GM11168 (cell line): ENCODE results near the gene CORO2B.

ENCODE experiments used
- in situ Hi-C: fragments of 300-500 bp; cut with MboI; formaldehyde crosslinking; loops from one replicate; pipeline ENCODE4 v1.12.0; 2022; ENCODE audit warnings: low sequenced_read_pairs; ENCODE audit not compliant: unreplicated experiment

CORO2B gene

DNA sequence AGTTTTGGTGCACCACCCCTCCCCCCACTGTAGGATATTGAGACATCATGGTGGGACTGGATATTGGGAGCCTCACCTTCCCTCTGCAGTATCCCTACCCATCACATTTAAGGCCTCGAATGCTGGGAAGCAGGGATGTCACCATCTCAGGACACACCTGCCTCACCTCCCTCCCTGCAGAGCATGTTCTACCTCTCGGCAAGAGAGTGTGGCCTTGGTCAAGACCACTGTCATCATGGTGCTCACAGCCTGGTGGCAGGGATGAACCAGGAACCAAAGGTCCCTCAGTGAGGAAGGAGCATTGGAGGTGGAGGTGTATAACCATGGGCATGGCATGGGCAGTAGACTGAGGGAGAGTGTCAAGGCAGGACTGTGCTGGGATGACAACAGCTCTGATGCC is 104.8 kb downstream of the CORO2B start:
- in situ Hi-C loops = no loop called here

DNA sequence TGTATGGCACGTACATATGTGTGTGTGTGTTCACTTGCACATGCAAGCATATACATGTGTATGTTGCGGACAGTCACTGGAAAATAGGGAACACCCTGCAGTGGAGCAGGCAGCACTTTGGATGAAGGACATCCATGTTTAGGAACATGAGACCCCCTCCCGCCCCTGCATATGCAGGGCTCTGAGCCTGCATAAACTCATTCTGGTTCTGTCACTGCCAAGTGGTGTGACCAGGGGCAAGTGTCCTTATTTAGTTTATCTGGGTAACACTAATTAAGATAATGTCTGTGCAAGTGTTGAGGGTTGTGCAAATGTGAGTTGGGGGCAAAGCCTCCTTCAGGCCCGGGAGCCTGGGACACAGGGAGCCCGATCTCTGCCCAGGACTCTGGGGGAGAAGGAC is 105.7 kb downstream of the CORO2B start:
- in situ Hi-C loops = no loop called here

DNA sequence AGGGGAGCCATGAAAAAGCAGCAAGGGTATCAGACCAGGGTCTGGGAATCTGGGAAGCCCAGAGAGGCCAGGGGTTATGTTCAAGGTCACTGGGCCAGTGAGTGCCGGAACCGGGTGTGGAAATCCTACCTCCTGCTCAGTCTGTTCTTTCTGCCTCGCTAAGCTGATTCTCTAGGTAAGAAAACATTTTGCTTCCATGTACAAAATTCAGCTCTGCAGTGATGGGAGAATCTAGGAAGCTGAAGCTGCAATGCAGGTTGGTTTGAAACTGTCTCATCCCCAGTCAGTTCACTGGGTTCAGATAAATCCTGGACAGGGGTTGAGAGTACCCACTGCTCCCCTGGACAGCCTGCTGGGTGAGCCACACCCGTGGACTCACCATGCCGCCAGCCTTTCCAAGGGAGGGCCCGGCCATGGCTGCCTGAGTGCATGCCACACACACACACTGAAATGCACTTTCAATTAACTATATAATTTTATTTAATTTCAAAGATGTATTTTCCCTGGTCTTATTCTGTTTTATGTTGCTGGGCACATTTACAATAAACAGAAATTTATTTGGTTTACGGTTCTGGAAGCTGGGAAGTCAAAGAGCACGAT is 108.4 kb downstream of the CORO2B start:
- in situ Hi-C loops = no loop called here

DNA sequence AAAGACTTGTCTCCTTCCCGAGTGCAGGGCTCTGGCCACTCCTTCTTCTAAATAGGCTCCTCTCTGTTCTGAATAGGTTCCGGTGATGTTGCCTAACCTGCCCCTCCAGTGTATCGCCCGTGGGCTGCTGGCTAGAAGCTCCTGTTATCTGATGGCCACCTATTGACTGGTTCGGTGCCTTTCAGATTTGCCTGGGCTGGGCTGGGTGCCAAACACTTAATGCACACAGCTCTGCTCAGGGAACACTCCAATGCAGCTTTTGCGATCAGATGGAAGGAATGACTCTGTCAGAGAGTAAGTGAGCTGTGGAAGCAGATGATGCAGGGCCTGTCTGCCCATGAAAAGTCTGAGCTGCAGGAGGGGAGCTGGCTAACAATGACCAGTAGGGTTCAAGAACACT is 112.9 kb downstream of the CORO2B start:
- in situ Hi-C loops = no loop called here

DNA sequence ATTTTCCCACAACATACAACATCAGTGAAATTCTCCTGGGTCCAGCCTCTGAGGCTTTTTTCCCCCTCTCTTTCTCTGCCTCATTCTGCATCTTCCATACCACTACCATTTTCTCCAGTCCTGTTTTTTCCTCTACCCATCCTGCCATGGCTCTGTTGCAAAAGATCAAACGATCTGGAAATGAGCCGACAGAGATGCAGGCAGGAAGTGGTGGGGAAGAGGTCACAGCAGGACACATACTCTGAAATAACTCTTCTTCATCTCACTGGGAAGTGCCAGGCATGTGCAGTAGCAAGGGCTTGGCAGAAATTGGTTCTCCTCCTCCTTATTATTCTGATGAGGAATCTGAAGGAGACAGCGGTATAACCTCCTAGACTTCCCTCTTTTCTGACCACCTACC is 114.3 kb downstream of the CORO2B start:
- in situ Hi-C loops = no loop called here

DNA sequence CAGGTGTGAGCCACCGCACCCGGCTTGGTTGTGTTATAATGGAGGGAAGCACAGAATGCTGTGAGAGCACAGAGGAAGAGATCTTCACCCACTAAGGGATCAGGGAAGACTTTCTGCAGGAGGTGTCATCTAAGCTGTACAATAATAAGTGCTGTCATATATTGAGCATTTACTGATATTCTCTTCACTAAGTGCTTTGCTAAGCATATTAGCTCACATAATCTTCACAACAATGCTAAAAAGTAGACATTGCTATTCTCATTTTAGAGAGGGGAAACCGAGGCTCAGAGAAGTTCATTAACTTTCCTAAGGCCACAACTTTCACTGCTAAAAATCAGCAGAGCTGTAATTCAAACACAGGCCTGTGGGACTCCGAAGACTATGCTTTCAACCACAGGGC is 115.3 kb downstream of the CORO2B start:
- in situ Hi-C loops = no loop called here

DNA sequence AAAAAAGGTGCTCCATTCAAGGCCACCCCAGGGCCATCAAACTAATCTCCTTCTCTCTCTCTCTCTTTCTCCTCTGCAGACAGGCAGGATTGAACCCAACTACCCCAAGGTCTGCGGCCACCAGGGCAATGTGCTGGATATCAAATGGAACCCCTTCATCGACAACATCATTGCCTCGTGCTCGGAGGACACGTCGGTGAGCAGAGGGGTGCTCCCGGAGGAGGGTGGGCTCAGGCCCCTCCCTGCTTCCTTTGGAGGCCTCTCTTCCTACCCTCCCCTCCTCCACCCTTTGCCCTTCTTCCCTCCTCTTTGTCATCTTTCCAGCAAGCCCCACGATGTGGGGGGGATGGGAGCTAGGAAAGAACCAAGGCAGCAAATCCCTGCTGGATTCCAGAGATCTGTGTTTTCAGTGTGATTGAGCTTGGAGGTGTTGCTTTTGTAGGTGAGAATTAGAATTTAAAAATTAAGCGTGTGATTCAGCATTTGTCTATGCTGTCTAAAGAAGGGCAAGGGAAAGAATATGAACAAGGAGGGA is 116.3 kb downstream of the CORO2B start:
- in situ Hi-C loops = no loop called here

DNA sequence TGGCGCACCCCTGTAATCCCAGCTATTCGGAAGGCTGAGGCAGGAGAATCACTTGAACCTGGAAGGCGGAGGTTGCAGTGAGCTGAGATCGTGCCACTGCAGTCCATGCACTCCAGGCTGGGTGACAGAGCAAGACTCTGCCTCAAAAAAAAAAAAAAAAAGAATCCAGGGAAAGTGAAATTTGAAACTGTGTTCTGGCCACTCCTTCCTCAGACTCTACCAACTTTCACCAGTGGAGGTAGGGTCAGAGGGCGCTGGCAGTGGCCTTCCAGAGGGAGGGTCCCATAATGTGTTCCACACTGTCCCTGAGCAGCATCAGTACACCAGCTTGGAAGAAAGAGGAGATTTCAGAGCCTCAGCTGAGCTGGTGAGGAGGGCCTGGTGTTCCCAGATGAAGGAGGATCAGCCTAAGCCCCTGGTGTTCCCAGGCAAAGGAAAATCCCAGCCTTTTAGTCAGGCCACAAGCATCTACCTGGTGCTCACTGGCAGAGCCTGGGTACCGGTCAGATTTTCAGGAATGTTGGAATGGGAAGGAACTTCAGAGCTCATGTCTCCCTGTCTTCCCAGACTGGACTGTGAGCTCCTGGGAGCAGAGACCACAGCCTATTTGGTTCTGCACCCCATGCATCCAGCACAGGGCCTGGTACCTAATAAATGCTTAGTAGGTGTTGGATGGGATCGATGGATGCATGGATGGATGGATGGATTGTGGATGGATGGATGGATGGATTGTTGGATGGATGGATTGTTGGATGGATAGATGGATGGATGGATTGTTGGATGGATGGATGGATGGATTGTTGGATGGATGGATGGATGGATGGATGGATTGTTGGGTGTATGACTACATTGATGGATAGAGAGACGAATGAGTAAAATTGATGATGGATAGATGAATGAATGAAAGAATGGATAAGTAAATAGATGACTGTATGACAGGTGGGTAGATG is 117.9 kb downstream of the CORO2B start:
- in situ Hi-C loops = no loop called here

DNA sequence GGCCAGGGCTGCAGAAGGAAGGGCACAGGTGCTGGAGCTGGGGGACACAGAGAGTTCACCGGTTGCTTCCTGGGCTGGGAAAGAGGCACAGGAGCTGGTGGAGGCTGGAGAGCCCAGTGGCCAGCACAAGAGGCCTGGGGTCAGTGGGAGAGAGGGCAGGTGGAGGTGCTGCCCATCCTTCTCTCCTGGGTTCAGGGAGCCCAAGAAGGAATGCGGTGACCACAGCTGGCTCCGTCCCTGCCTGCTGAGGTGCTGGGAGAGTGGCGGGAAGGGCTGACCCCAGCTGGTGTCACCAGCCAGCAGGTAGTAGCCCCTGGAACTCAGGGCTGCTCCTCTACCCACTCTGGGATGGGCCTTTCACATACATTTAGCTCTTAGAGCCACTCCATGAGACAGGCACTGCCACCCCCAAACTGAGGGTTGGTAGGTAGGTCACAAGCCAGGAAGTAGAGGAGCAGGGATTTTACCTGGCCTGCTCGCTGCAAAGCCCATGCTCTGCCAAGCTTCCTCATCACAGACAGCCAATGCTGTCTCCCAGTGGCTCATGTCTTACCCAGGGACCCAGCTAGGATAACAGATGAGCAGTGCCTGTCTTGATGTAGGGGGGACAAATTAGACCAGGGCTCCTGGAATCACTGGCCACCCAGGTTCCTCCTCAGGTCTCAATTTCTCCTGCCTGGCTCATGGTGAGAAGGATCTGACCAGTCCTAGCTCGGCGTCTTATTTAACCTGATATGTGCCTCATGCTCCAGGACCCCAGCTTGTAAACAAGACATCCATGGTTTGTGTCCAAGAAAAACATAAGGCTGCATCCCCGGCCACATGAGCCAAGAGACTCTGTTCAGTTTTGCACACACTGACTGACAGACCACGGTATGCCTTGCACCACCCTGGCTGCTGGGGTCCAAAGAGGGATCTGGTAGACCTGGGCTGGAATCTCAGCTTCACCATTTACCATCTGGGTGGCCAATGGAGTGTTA is 119.2 kb downstream of the CORO2B start:
- in situ Hi-C loops = no loop called here

DNA sequence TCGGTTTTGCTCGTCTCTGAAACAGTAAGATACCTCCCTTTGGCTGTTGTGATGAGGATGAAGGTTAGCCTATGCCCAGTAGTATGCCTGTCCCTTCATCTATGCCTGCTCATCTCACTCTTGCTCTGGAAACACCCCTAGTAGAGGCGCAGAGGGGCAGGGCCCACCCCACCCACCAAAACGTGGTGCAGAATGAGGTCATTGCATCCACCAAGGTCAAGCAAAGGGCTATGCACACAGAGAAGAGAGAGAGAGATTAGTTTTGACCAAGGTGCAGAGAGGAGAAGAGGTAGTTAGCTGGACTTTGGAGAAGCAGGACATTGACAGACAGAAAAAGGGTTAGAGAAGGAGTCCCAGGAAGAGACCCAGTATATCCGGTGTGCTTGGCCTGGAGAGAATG is 119.9 kb downstream of the CORO2B start:
- in situ Hi-C loops = no loop called here

DNA sequence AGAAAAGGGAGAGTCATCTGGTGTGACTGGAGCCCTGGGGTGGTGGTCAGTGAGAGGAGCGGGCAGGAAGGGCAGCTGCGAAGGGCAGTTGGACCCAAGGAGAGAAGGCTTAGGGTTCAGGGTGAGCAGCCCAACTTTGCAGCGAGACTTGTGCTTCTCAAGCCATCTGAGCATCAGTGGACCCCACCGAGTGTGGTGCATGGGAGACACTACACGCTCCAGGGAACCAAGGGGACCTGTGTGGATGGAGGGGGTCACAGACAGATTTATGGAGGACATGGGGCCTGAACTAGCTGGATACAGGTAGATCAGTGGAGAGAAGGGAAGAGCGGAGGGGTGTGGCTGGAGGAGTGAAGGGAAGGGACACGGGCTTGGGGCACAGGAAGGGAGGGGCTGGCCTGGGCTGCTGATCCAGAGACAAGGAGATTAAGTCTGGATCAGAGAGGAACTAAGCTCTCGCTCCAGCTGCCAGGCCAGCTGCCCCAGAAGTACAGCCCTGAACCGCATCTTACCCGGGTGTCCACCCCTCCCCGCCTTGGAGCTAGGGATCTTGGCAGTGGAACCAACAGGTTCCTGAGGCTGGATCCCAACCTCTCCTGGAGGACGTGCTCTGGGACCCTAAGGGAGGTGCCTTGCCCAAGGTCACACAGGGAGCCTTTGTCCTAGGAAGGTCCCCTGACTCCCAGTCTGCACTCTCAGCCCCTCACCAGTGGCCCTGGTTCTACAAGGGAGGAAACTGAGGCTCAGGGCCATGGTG is 120.5 kb downstream of the CORO2B start:
- in situ Hi-C loops = no loop called here

DNA sequence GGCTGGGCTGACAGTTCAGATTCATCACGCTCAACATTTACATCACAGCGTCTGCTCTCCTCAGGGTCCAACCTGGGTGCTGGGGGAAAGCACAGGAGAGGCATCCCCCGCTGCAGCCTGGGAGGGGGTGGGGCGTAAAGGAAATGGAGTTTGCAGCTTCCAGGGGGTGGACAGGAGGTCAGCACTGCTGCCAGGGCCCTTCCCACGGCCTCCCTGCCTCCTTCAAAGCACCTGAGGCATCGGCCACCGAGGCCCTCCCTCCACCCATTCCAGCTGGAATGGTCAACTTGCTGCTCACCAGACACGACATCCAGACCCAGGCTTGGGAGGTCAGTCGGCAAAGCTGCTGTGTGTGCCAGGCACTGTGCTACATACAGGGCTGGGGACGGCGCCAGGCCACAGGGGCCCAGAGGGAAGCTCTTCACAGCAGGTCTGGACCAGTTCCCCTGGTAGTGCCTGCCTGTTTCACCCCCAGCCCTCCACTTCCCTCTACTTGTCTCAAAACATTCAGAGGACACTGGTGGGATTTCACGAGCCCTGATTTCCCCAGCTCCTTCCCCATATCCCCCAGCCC is 121.2 kb downstream of the CORO2B start:
- in situ Hi-C loops = no loop called here

DNA sequence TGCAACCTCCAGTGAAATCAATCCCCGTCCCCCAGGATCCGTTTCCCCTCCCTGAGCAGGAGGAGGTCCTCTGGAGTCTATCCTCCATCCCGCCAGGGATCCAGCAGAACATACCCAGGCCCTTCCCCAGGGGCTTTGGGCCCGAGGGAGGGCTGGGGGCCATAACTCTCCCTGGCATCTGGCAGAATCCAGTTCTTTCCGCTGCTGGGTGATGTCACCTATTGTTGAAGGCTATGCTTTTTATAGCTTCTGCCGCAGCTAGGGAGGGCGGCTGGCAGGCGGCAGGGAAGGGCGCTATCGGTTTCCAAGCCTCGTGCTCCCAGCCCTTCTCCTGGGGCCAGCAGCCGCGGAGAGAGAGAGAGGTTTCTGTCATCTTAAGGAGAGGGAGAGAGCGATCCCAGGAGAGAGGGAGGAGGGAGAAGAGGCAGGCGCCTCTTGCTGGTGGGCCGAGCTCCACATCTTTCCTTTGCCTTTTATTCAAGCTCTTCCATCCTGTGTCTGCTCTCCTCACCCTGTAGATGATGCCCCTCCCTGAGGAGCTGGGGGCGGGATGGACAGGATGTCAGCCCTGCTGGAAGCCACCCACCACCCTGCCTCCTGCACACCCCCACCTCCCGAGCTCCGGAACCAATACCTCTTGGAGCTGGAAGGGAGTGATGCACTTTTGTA is 121.8 kb downstream of the CORO2B start:
- in situ Hi-C loops = no loop called here

DNA sequence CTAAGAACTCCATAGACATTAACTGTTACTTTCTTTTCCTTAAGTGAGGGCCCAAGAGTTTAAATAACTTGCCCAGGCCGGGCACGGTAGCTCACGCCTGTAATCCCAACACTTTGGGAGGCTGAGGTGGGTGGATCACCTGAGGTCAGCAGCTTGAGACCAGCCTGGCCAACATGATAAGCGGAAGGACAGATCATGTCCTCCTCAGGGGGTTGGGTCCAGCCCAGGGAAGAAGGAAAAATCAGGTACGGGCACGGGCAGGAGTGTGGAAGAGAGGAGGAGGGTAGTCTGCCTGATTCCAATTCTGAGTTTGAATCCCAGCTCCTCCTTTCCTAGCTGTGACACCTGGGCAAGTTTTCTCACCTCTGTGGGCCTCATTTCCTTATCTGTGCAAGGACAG is 123.1 kb downstream of the CORO2B start:
- in situ Hi-C loops = no loop called here

DNA sequence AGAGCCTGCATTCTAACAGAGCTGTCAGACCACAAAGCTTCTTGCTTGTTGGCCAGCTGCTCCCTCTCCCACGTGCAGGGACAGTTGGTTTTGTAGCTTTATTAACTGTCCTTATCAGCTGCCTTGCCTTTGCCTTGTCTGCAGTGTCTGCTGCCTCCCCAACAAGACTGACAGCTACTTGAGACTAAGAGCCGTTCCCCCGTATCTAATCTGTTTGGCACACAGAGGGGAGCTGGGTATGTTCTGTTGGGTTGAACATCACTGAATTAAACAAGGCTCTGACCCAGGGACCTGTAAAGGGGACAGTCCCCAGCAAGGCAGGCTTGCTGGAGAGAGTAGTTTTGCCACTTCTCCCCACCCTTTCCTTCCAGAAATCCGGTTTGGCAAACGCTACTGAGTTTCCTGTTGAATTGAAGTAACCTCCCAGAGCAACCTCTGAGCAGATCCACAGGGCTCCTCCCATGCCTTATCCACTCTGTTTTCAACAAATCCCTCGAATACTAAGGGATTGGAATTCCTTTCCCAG is 125.8 kb downstream of the CORO2B start:
- in situ Hi-C loops = no loop called here

DNA sequence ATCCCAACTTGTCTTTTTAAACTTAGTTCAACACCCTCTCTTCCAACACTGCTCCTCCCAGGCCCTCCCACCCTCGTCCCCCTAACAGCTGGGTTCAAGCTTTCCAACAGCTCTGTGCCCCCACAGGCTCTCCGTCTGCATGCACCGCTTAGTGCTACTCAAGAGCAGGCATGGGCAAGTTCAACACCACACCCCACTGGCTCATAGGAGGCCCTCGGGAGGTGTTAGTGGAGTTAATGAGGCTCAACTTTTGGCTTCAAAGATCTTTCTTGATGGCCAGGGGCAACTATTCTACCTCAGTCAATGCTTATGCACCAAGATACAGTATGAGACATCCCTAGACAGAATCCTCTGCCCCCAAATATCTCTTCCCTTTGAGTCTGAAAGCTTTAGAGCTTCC is 127.5 kb downstream of the CORO2B start:
- in situ Hi-C loops = no loop called here

DNA sequence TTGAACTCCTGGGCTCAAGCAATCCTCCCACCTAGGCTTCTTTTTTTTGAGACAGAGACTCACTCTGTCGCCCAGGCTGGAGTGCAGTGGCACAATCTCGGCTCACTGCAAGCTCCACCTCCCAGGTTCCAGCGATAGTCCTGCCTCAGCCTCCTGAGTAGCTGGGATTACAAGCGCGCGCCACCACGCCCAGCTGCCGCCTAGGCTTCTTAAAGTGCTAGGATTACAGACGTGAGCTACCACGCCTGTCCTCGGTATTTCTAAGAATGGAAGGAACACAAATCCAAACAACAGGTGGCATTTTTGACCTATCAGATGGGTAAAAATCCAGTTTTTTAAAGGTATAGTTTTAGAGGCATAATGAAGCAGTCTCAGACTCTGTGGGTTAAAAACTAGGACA is 128.1 kb downstream of the CORO2B start:
- in situ Hi-C loops = no loop called here

DNA sequence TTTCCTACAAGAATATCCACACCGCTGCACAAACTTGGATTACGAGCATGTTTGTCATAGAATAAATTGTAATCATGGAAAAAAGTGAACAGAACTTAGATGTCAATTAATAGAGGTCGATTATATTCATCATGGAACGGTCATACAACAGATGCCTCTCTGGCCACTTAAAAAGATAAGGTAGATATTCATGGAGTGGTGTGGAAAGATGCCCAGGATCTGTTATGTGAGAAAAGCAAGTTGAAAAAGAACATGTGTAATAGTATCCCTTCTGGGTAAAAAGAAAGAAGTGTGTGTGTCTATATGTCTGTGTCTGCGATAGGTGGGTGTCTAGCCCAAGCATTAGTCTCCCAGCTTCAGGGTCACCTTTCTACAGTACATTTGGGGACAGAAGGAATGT is 128.6 kb downstream of the CORO2B start:
- in situ Hi-C loops = no loop called here

DNA sequence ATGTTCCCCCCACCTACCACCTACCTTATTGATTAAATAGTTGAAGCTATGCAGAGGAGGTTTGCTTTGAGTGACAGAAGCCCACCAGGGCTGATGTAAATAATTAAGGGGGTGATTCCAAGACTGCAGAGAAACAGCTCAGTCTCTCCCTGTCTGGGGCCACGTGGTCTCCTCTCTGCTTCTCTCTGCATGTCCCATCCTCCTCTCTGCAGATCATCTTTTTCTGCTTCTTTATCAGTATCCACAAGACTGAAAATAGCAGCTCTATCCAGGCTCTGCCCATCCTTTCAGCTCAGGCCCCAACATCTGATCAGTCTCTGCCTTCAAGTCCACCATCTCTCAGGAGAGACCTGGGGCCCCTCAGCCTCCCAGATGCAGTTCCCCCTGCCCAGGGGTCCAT is 131.1 kb downstream of the CORO2B start:
- in situ Hi-C loops = no loop called here
